Measurements from ENCODE around the gene RAP1GDS1. TPM values are rescaled to one million over a fixed set of nuclear protein-coding genes. Genes with fewer than 3 reads are reported as not detected.
"Not testable (repeated sequence)": the region's sequence is repeated elsewhere in the genome, so short reads cannot be mapped to it uniquely, and the experiment has no call there.

The RAP1GDS1 gene
- polyA plus RNA-seq, 1 experiment: 74.6 TPM

GRCh38 chr4:98358630-98359248 lies 97.6 kb downstream of the RAP1GDS1 start:
- ChIA-PET CTCF (no interaction called here), POLR2A (no interaction called here)
- H3K27me3 ChIP-seq (ENCODE audit: control insufficient read depth, insufficient read depth, low read length): no peaks in the 10 kb centered on the region
- no peak overlapping the region for H3K27ac ChIP-seq (ENCODE audit: low read depth, low read length)
- DNase-seq (ENCODE audit: low read depth, low spot score): no peak
- H3K9me3 ChIP-seq (ENCODE audit: control insufficient read depth, insufficient read depth, low read length): no peaks in the 10 kb centered on the region
- no peak overlapping the region for H3K4me3 ChIP-seq (ENCODE audit: low read depth, low read length)
- no peak for TF ChIP-seq CTCF (IDR thresholded peaks at IDR 0.05; ENCODE audit: low read depth, low read length)

- Histone ChIP-seq H3K27ac (ENCODE audit: low read depth, low read length) (no peak overlapping the region), H3K4me3 (ENCODE audit: low read depth, low read length) (no peak overlapping the region), H3K9me3 (ENCODE audit: control insufficient read depth, insufficient read depth, low read length) (no peaks in the 10 kb centered on the region), H3K27me3 (ENCODE audit: control insufficient read depth, insufficient read depth, low read length) (no peaks in the 10 kb centered on the region)
- no peak for TF ChIP-seq CTCF (IDR thresholded peaks at IDR 0.05; ENCODE audit: low read depth, low read length)
- ChIA-PET POLR2A (no interaction called here), CTCF (no interaction called here)
- DNase-seq (ENCODE audit: low read depth, low spot score): no peak
Observed at GRCh38 chr4:98359646-98360045, 98.5 kb downstream of the RAP1GDS1 start.

GRCh38 chr4:98363431-98363830 lies 102.2 kb downstream of the RAP1GDS1 start:
- ChIA-PET CTCF (interaction anchor here (0.7 kb wide), 1 partner anchor 29 kb away, joined by 8 read pairs; no protein-coding TSS in a partner anchor), POLR2A (no interaction called here)
- Histone ChIP-seq H3K27me3 (ENCODE audit: control insufficient read depth, insufficient read depth, low read length) (no peaks in the 10 kb centered on the region), H3K9me3 (ENCODE audit: control insufficient read depth, insufficient read depth, low read length) (peaks cover 14% of the 10 kb centered on the region; the same call in 1 of the 2 replicates), H3K4me3 (ENCODE audit: low read depth, low read length) (no peak overlapping the region), H3K27ac (ENCODE audit: low read depth, low read length) (no peak overlapping the region)
- no peak for DNase-seq (ENCODE audit: low read depth, low spot score)
- no peak for TF ChIP-seq CTCF (IDR thresholded peaks at IDR 0.05; ENCODE audit: low read depth, low read length)

- H3K4me3 ChIP-seq (ENCODE audit: low read depth, low read length); POLR2A ChIA-PET; DNase-seq (ENCODE audit: low read depth, low spot score); H3K27me3 ChIP-seq (ENCODE audit: control insufficient read depth, insufficient read depth, low read length); H3K27ac ChIP-seq (ENCODE audit: low read depth, low read length); CTCF ChIA-PET: not testable (repeated sequence)
- H3K9me3 ChIP-seq (ENCODE audit: control insufficient read depth, insufficient read depth, low read length): peaks cover 14% of the 10 kb centered on the region; the same call in 1 of the 2 replicates
Observed at GRCh38 chr4:98366275-98366674, 105.1 kb downstream of the RAP1GDS1 start.

- POLR2A ChIA-PET; DNase-seq (ENCODE audit: low read depth, low spot score); H3K4me3 ChIP-seq (ENCODE audit: low read depth, low read length); H3K27me3 ChIP-seq (ENCODE audit: control insufficient read depth, insufficient read depth, low read length); CTCF ChIA-PET; H3K27ac ChIP-seq (ENCODE audit: low read depth, low read length): not testable (repeated sequence)
- H3K9me3 ChIP-seq (ENCODE audit: control insufficient read depth, insufficient read depth, low read length): peaks cover 14% of the 10 kb centered on the region; the same call in 1 of the 2 replicates
Observed at GRCh38 chr4:98368000-98368399, 106.8 kb downstream of the RAP1GDS1 start.

GRCh38 chr4:98369322-98369721 lies 108.1 kb downstream of the RAP1GDS1 start:
- Histone ChIP-seq H3K4me3 (ENCODE audit: low read depth, low read length) (no peak overlapping the region), H3K27me3 (ENCODE audit: control insufficient read depth, insufficient read depth, low read length) (no peaks in the 10 kb centered on the region), H3K27ac (ENCODE audit: low read depth, low read length) (no peak overlapping the region), H3K9me3 (ENCODE audit: control insufficient read depth, insufficient read depth, low read length) (peaks cover 14% of the 10 kb centered on the region; the same call in 1 of the 2 replicates)
- ChIA-PET POLR2A (no interaction called here), CTCF (interaction anchor here (0.6 kb wide), 1 partner anchor 560 kb away, joined by 3 read pairs; no protein-coding TSS in a partner anchor)
- no peak for TF ChIP-seq CTCF (IDR thresholded peaks at IDR 0.05; ENCODE audit: low read depth, low read length)
- no peak for DNase-seq (ENCODE audit: low read depth, low spot score)

Measured in AG04450 (cell line).